H1 (cell line): ENCODE results near the gene SLC47A2. TPM values are rescaled to one million over a fixed set of nuclear protein-coding genes. Genes with fewer than 3 reads are reported as not detected.

Experiments used
- CTCF ChIA-PET: fragments of 300-600 bp; sonication (Branson Sonifier 250); formaldehyde crosslinking; loops from one replicate; lab custom pipeline; 2021; ENCODE audit not compliant: partially characterized antibody; lab: Charles Lee
- POLR2A ChIA-PET: fragments of 300-600 bp; sonication (Branson Sonifier 250); formaldehyde crosslinking; loops from one replicate; lab custom pipeline; 2021; ENCODE audit warnings: inconsistent platforms; ENCODE audit not compliant: partially characterized antibody; lab: Charles Lee
- DNase-seq, 2 experiments: peaks; one replicate each; pipeline versions ENCODE4 v3.0.0 to v3.0.0-alpha.2; 2010 to 2022; ENCODE audit warnings: low spot score in 2 of 2, low read depth in 1 of 2, mixed read lengths in 1 of 2
- FAIRE-seq: peaks from 2 replicates; lab custom pipeline; 2011; peaks lifted over from hg19 to GRCh38; lab: Jason Lieb, UNC
- H2AFZ ChIP-seq: 2 replicates; pipeline ENCODE4 v1.8.1; 2012; ENCODE audit warnings: low read length, inconsistent platforms
- H2AK5ac ChIP-seq: 2 replicates; pipeline ENCODE4 v1.6.1; 2013; ENCODE audit warnings: low read depth, low read length
- H2BK120ac ChIP-seq: replicated peaks from 2 replicates; pipeline ENCODE3; 2013; ENCODE audit warnings: low read depth, low read length, inconsistent platforms
- H2BK12ac ChIP-seq: 2 replicates; pipeline ENCODE4 v1.6.1; 2013; ENCODE audit warnings: low read depth, low read length
- H2BK15ac ChIP-seq: 2 replicates; pipeline ENCODE4 v1.6.1; 2013; ENCODE audit warnings: low read length
- H2BK20ac ChIP-seq: 2 replicates; pipeline ENCODE4 v1.6.1; 2013; ENCODE audit warnings: low read length
- H2BK5ac ChIP-seq: 2 replicates; pipeline ENCODE4 v1.6.1; 2013; ENCODE audit warnings: low read depth, low read length
- H3K14ac ChIP-seq: 2 replicates; pipeline ENCODE4 v1.6.1; 2013; ENCODE audit warnings: inconsistent platforms; ENCODE audit not compliant: insufficient read length
- H3K18ac ChIP-seq: 2 replicates; pipeline ENCODE4 v1.6.1; 2013; ENCODE audit warnings: low read length; ENCODE audit errors: extremely low read depth
- H3K23ac ChIP-seq: 2 replicates; pipeline ENCODE4 v1.6.1; 2013; ENCODE audit warnings: inconsistent platforms; ENCODE audit not compliant: insufficient read length
- H3K23me2 ChIP-seq: 2 replicates; pipeline ENCODE4 v1.6.1; 2013; ENCODE audit warnings: low read depth, low read length
- H3K27ac ChIP-seq: 2 replicates; pipeline ENCODE4 v1.6.1; 2011; ENCODE audit warnings: low read depth, low read length, inconsistent platforms
- H3K27me3 ChIP-seq, 4 experiments: replicated peaks in 1 of 4; 1 replicate in 1 of 4; 2 replicates in 3 of 4; pipeline versions ENCODE4 v1.6.1 to v1.8.1; 2011 to 2013; ENCODE audit warnings: low read length in 3 of 4, mild to moderate bottlenecking in 3 of 4, inconsistent platforms in 2 of 4, mixed read lengths in 2 of 4, moderate library complexity in 1 of 4; ENCODE audit not compliant: control insufficient read depth in 3 of 4, insufficient read depth in 3 of 4; ENCODE audit errors: extremely low read depth in 1 of 4
- H3K36me3 ChIP-seq, 4 experiments: 2 replicates each; pipeline versions ENCODE4 v1.6.1 to v1.8.1; 2011 to 2013; ENCODE audit warnings: mild to moderate bottlenecking in 4 of 4, low read length in 3 of 4, moderate library complexity in 2 of 4, control low read depth in 1 of 4, inconsistent platforms in 1 of 4; ENCODE audit not compliant: insufficient read depth in 4 of 4, control insufficient read depth in 2 of 4
- H3K4ac ChIP-seq: replicated peaks from 2 replicates; pipeline ENCODE3; 2013; ENCODE audit warnings: low read length, low read depth, mixed read lengths, inconsistent platforms; ENCODE audit not compliant: insufficient read length
- H3K4me1 ChIP-seq, 4 experiments: replicated peaks in 1 of 4; 1 replicate in 1 of 4; 2 replicates in 3 of 4; pipeline versions ENCODE4 v1.6.1 to v1.8.1; 2011 to 2013; ENCODE audit warnings: low read length in 3 of 4, inconsistent platforms in 2 of 4, mixed read lengths in 1 of 4; ENCODE audit not compliant: insufficient read depth in 4 of 4, control insufficient read depth in 3 of 4
- H3K4me2 ChIP-seq, 2 experiments: 2 replicates each; pipeline versions ENCODE4 v1.6.1 to v1.8.1; 2011 to 2013; ENCODE audit warnings: low read depth in 2 of 2, low read length in 2 of 2, control low read depth in 1 of 2, inconsistent platforms in 1 of 2, mild to moderate bottlenecking in 1 of 2; ENCODE audit not compliant: insufficient read depth in 1 of 2
- H3K4me3 ChIP-seq, 4 experiments: fragments of 200-600, 300-600 bp in 1 of 4; sonication (generic), shearing (Covaris generic), sonication (Bioruptor Twin) in 1 of 4; 2 replicates each; pipeline versions ENCODE4 v1.5.1 to v1.8.1; 2011 to 2016; ENCODE audit warnings: low read length in 4 of 4, low read depth in 3 of 4, control low read depth in 2 of 4, inconsistent platforms in 2 of 4, mild to moderate bottlenecking in 2 of 4, mixed read lengths in 1 of 4, moderate library complexity in 1 of 4; ENCODE audit not compliant: insufficient read depth in 2 of 4; ENCODE audit errors: extremely low read depth in 1 of 4
- H3K56ac ChIP-seq: replicated peaks from 2 replicates; pipeline ENCODE3; 2013; ENCODE audit warnings: low read depth, mild to moderate bottlenecking, mixed read lengths, low read length, inconsistent platforms; ENCODE audit not compliant: insufficient read length
- H3K79me1 ChIP-seq: 2 replicates; pipeline ENCODE4 v1.6.1; 2013; ENCODE audit warnings: low read depth, low read length, control low read depth
- H3K79me2 ChIP-seq, 2 experiments: 2 replicates each; pipeline versions ENCODE4 v1.6.1 to v1.8.1; 2012 to 2013; ENCODE audit warnings: low read length in 2 of 2, mild to moderate bottlenecking in 2 of 2, inconsistent platforms in 1 of 2; ENCODE audit not compliant: insufficient read depth in 2 of 2, control insufficient read depth in 1 of 2
- H3K9ac ChIP-seq, 4 experiments: replicated peaks in 1 of 4; 1 replicate in 1 of 4; 2 replicates in 3 of 4; pipeline versions ENCODE4 v1.6.1 to v1.8.1; 2011 to 2013; ENCODE audit warnings: low read depth in 3 of 4, low read length in 3 of 4, control low read depth in 2 of 4, mild to moderate bottlenecking in 2 of 4, moderate library complexity in 2 of 4, inconsistent platforms in 1 of 4; ENCODE audit errors: extremely low read depth in 1 of 4
- H3K9me3 ChIP-seq, 2 experiments: 2 replicates each; pipeline versions ENCODE4 v1.6.1 to v1.8.1; 2012 to 2013; ENCODE audit warnings: mild to moderate bottlenecking in 2 of 2, moderate library complexity in 2 of 2, control low read depth in 1 of 2, inconsistent platforms in 1 of 2, low read depth in 1 of 2, low read length in 1 of 2, mixed read lengths in 1 of 2; ENCODE audit not compliant: insufficient read depth in 2 of 2
- H4K20me1 ChIP-seq, 2 experiments: replicated peaks in 1 of 2; 2 replicates each; pipeline versions ENCODE3 to v1.8.1; 2011 to 2013; ENCODE audit warnings: inconsistent platforms in 2 of 2, low read length in 2 of 2, mild to moderate bottlenecking in 1 of 2; ENCODE audit not compliant: insufficient read depth in 2 of 2, control insufficient read depth in 1 of 2
- H4K5ac ChIP-seq: 2 replicates; pipeline ENCODE4 v1.6.1; 2013; ENCODE audit warnings: low read length, low read depth, mixed read lengths, inconsistent platforms; ENCODE audit not compliant: insufficient read length
- H4K8ac ChIP-seq: 2 replicates; pipeline ENCODE4 v1.8.0; 2013; ENCODE audit warnings: mild to moderate bottlenecking, moderate library complexity, low read length, inconsistent platforms; ENCODE audit not compliant: insufficient read depth; ENCODE audit errors: extremely low read depth
- H4K91ac ChIP-seq: replicated peaks from 2 replicates; pipeline ENCODE3; 2013; ENCODE audit warnings: low read length, mixed read lengths, inconsistent platforms; ENCODE audit not compliant: insufficient read length
- WGBS, 2 experiments: shearing (Covaris generic) in 1 of 2; methylation state at CpG; one replicate each; pipeline versions ENCODE4 v1.1.6 to v1.1.7; 2013 to 2015; ENCODE audit warnings: low lambda C conversion rate in 2 of 2, mixed read lengths in 2 of 2, inconsistent platforms in 1 of 2, low coverage in 1 of 2, missing lambda C conversion rate in 1 of 2; ENCODE audit not compliant: insufficient replicate concordance in 2 of 2, insufficient coverage in 1 of 2, insufficient read length in 1 of 2; ENCODE audit errors: extremely low coverage in 1 of 2, missing lambda C conversion rate in 1 of 2; 5-methylcytosine and 5-hydroxymethylcytosine counted together
- polyA plus RNA-seq, 7 experiments: library from polyadenylated mRNA; depleted of rRNA in 3 of 7; stranded (reverse) in 5 of 7; unstranded in 2 of 7; fragments of >200 nt in 5 of 7; fragments of 200-250 nt in 2 of 7; gene quantifications; 1 replicate in 5 of 7; 2 replicates in 1 of 7; 4 replicates in 1 of 7; pipeline versions ENCODE4 v1.2.1 to v1.2.3, GENCODE V29; 2011 to 2013; ENCODE audit warnings: missing spikeins in 2 of 7, mixed read lengths in 2 of 7
- total RNA-seq: library from RNA; stranded (reverse); fragmentation: NEBNext Ultra II Directional; extraction: Animal tissue kit (Norgen Biotek cat#: 25700); gene quantifications from 2 replicates; pipeline ENCODE4 v1.2.1, GENCODE V29; 2021

Gene SLC47A2
- total and polyA plus RNA-seq, 2 of the 8 experiments (the other 6 are each of a cell fraction or from before 2014, with no cell fraction given): not detected

DNA sequence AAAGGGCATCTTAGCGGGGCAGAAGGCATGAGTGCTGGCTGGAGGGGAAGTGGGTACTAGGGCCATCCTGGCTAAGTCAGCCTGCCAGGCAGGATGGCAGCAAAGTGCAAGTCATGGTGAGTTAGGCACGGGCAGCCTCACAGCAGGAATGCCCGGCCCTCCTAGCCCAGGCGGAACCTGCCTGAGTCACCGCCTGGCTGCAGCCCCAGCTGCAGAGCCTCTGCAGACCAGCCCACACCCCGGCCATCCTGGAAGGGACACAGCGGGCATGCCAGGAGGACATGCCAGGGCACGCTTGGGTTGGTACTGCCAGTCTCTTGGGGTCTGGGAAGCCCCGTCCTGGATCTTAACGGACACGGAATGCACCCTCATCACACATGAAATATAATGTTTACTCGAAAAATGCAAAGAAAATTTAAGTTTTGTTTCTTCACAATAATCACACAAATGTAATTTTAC, 36.7 kb upstream of the SLC47A2 start:
- H3K4me3 ChIP-seq: no peak overlapping the region
- WGBS, 2 experiments: 83% methylated on average over 12 of the region's 12 CpGs; no CpG with 5 or more reads in 1 of the 2 experiments
- no peak overlapping the region for H3K14ac ChIP-seq
- no peak overlapping the region for H3K27ac ChIP-seq
- H2AFZ ChIP-seq: no peak overlapping the region; the same call in 1 of the 2 replicates
- no peak overlapping the region for H2BK15ac ChIP-seq
- no peak overlapping the region for H4K5ac ChIP-seq
- CTCF ChIA-PET: interaction anchor here (0.8 to 4.1 kb wide), 11 partner anchors 9 to 345 kb away, joined by 3 to 36 read pairs (median 4); no protein-coding TSS in a partner anchor
- no peak overlapping the region for H3K56ac ChIP-seq
- no peak overlapping the region for H3K23ac ChIP-seq
- H3K23me2 ChIP-seq: no peaks in the 10 kb centered on the region
- H2BK5ac ChIP-seq: peak overlapping the region; percentile 78; the same call in 1 of the 2 replicates
- no peak overlapping the region for H4K8ac ChIP-seq
- H3K4me2 ChIP-seq: no peak overlapping the region
- H3K79me2 ChIP-seq: no peaks in the 10 kb centered on the region
- no peak overlapping the region for H2AK5ac ChIP-seq
- H3K9ac ChIP-seq: no peak overlapping the region
- DNase-seq (no peak), FAIRE-seq (no peak)
- peak overlapping the region; percentile 77; the same call in 1 of the 2 replicates for H2BK20ac ChIP-seq
- peak overlapping the region; percentile 5 for H4K91ac ChIP-seq
- H2BK12ac ChIP-seq: no peak overlapping the region
- POLR2A ChIA-PET: no interaction called here
- no peak overlapping the region for H3K4ac ChIP-seq
- H3K4me1 ChIP-seq: no peaks in the 10 kb centered on the region; a peak in 3 of 7 replicates
- H2BK120ac ChIP-seq: no peak overlapping the region
- H3K36me3 ChIP-seq: no peaks in the 10 kb centered on the region
- no peaks in the 10 kb centered on the region for H4K20me1 ChIP-seq
- no peaks in the 10 kb centered on the region for H3K79me1 ChIP-seq
- H3K18ac ChIP-seq: peak overlapping the region; percentile 86; the same call in 1 of the 2 replicates
- H3K9me3 ChIP-seq: no peaks in the 10 kb centered on the region; a peak in 1 of 4 replicates
- no peaks in the 10 kb centered on the region for H3K27me3 ChIP-seq
